ENCODE measurements around the gene RBBP5. TPM values are rescaled to one million over a fixed set of nuclear protein-coding genes. Genes with fewer than 3 reads are reported as not detected.

The RBBP5 gene
- total and polyA plus RNA-seq, 2 of the 4 experiments (the other 2 are of a cell fraction): 7.3 to 37.5 TPM

DNA sequence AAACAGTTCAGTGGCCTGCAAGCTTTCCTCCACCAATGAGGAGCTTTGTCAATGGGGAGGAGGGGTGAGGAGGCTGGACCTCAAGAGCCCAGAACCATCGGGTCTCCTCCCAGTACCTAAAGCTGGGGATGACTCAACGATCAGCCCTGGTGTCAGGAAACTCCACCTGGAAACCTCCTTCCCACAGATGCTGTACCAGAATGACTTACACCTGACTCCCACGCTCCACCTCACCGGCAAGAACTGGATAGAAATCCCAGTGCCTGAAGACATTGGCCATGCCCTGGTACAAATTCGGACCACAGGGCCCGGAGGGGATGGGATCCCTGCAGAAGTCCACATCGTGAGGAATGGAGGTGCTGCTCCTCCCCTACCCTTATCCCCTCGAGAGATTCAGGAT is 48.9 kb downstream of the RBBP5 start:
- H3K79me1 ChIP-seq (ENCODE audit: low read depth in 1 of 2, low read length in 2 of 2): no peaks in the 10 kb centered on the region
- no peak overlapping the region for H3K27ac ChIP-seq (ENCODE audit: insufficient read depth, low read length)
- H3K14ac ChIP-seq (replicated peaks; ENCODE audit: low read depth, low read length): no peak overlapping the region
- H4K91ac ChIP-seq (ENCODE audit: insufficient read depth, low read depth, low read length): no peak overlapping the region
- no peak overlapping the region for H3K4me3 ChIP-seq (ENCODE audit: insufficient read depth, low read depth, low read length)
- no peak overlapping the region for H2BK120ac ChIP-seq (ENCODE audit: low read depth, low read length)
- no peak overlapping the region for H2AK9ac ChIP-seq (replicated peaks; ENCODE audit: low read depth, low read length, poor library complexity)
- no peaks in the 10 kb centered on the region for H3K9me3 ChIP-seq (ENCODE audit: control insufficient read depth, insufficient read depth, low read length)
- no peak overlapping the region for H3K18ac ChIP-seq (ENCODE audit: low read depth, low read length)
- no TSS peak for BruUV-seq (replicated peaks)
- TF ChIP-seq, protein P1, sequence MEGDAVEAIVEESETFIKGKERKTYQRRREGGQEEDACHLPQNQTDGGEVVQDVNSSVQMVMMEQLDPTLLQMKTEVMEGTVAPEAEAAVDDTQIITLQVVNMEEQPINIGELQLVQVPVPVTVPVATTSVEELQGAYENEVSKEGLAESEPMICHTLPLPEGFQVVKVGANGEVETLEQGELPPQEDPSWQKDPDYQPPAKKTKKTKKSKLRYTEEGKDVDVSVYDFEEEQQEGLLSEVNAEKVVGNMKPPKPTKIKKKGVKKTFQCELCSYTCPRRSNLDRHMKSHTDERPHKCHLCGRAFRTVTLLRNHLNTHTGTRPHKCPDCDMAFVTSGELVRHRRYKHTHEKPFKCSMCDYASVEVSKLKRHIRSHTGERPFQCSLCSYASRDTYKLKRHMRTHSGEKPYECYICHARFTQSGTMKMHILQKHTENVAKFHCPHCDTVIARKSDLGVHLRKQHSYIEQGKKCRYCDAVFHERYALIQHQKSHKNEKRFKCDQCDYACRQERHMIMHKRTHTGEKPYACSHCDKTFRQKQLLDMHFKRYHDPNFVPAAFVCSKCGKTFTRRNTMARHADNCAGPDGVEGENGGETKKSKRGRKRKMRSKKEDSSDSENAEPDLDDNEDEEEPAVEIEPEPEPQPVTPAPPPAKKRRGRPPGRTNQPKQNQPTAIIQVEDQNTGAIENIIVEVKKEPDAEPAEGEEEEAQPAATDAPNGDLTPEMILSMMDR (conservative IDR thresholded peaks at IDR 0.05; ENCODE audit: low read depth, low read length): no peak
- TF ChIP-seq, protein P2, sequence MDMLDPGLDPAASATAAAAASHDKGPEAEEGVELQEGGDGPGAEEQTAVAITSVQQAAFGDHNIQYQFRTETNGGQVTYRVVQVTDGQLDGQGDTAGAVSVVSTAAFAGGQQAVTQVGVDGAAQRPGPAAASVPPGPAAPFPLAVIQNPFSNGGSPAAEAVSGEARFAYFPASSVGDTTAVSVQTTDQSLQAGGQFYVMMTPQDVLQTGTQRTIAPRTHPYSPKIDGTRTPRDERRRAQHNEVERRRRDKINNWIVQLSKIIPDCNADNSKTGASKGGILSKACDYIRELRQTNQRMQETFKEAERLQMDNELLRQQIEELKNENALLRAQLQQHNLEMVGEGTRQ (IDR thresholded peaks at IDR 0.05; ENCODE audit: low read depth, low read length): no peak
- TF ChIP-seq MAFK (IDR thresholded peaks at IDR 0.05; ENCODE audit: low read depth, low read length): no peak
- no peak for TF ChIP-seq MAZ (IDR thresholded peaks at IDR 0.05; ENCODE audit: borderline replicate concordance, low read depth, low read length)
- TF ChIP-seq FOS (IDR thresholded peaks at IDR 0.05; ENCODE audit: low read depth, low read length): no peak
- TF ChIP-seq CEBPB (IDR thresholded peaks at IDR 0.05; ENCODE audit: low read depth, low read length): no peak
- no peak for TF ChIP-seq NFE2L2 (IDR thresholded peaks at IDR 0.05; ENCODE audit: low read depth, low read length)
- TF ChIP-seq RFX5 (IDR thresholded peaks at IDR 0.05; ENCODE audit: low read depth, low read length): no peak
- TF ChIP-seq, protein P3, sequence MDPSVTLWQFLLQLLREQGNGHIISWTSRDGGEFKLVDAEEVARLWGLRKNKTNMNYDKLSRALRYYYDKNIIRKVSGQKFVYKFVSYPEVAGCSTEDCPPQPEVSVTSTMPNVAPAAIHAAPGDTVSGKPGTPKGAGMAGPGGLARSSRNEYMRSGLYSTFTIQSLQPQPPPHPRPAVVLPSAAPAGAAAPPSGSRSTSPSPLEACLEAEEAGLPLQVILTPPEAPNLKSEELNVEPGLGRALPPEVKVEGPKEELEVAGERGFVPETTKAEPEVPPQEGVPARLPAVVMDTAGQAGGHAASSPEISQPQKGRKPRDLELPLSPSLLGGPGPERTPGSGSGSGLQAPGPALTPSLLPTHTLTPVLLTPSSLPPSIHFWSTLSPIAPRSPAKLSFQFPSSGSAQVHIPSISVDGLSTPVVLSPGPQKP (IDR thresholded peaks at IDR 0.05; ENCODE audit: borderline replicate concordance, low read depth, low read length): no peak
- no peak for TF ChIP-seq MXI1 (IDR thresholded peaks at IDR 0.05; ENCODE audit: borderline replicate concordance, low read depth, low read length)
- TF ChIP-seq SMC3 (IDR thresholded peaks at IDR 0.05; ENCODE audit: low read depth, low read length): no peak
- TF ChIP-seq RCOR1 (IDR thresholded peaks at IDR 0.05; ENCODE audit: insufficient replicate concordance, low read length): no peak
- no peak for TF ChIP-seq RAD21 (IDR thresholded peaks at IDR 0.05; ENCODE audit: low read length)
- TF ChIP-seq BHLHE40 (IDR thresholded peaks at IDR 0.05; ENCODE audit: low read depth, low read length): no peak
- no peak for TF ChIP-seq CHD1 (IDR thresholded peaks at IDR 0.05; ENCODE audit: low read depth, low read length)
- no peak for TF ChIP-seq POLR2A (IDR thresholded peaks at IDR 0.05; ENCODE audit: low read depth, low read length)
- no peaks in the 10 kb centered on the region for H3K36me3 ChIP-seq (ENCODE audit: control insufficient read depth, insufficient read depth, low read length)
- POLR2A ChIA-PET (ENCODE audit: unreplicated experiment): no interaction called here
- H3K9ac ChIP-seq (ENCODE audit: low read depth, low read length): no peak overlapping the region
- no peak overlapping the region for H2AK5ac ChIP-seq (ENCODE audit: low read depth, low read length)
- no peak for ATAC-seq (ENCODE audit: low read depth)
- in situ Hi-C loops (cut with MboI; ENCODE audit: low sequenced_read_pairs): no loop called here
- H3K4me2 ChIP-seq (ENCODE audit: low read depth, low read length): no peak overlapping the region
- H3K23ac ChIP-seq (ENCODE audit: low read depth, low read length): no peak overlapping the region
- intact Hi-C loops (cut with micrococcal nuclease): no loop called here
- H2AFZ ChIP-seq (replicated peaks; ENCODE audit: low read length, poor library complexity): no peak overlapping the region
- CTCF ChIA-PET: interaction anchor here (0.7 kb wide), 1 partner anchor 11 kb away, joined by 3 read pairs; no protein-coding TSS in a partner anchor
- no peak overlapping the region for H3K56ac ChIP-seq (ENCODE audit: extremely low read depth, insufficient read depth, low read length)
- dilution Hi-C loops (cut with HindIII; ENCODE audit: low sequenced_read_pairs, unreplicated experiment): no loop called here
- H3K4me1 ChIP-seq (ENCODE audit: control insufficient read depth, insufficient read depth, low read length): no peaks in the 10 kb centered on the region; the same call in 1 of the 2 replicates
- H3K4ac ChIP-seq (ENCODE audit: low read depth, low read length): no peak overlapping the region
- H3K9me1 ChIP-seq (ENCODE audit: insufficient read depth, low read length): no peaks in the 10 kb centered on the region; the same call in 1 of the 2 replicates
- no peak overlapping the region for H4K8ac ChIP-seq (ENCODE audit: low read depth in 2 of 2, low read length in 2 of 2)
- DNase-seq: no peak
- no peak overlapping the region for H2BK5ac ChIP-seq (ENCODE audit: low read depth, low read length, poor library complexity, severe bottlenecking)
- peaks cover 2% of the 10 kb centered on the region for H3K27me3 ChIP-seq (ENCODE audit: control insufficient read depth, insufficient read depth, low read length)
- H2BK20ac ChIP-seq (ENCODE audit: low read depth, low read length): no peak overlapping the region
- H4K5ac ChIP-seq (ENCODE audit: low read depth, low read length): no peak overlapping the region
- no peaks in the 10 kb centered on the region for H4K20me1 ChIP-seq (ENCODE audit: insufficient read depth, low read length)
- H2BK15ac ChIP-seq (ENCODE audit: low read depth, low read length): no peak overlapping the region
- WGBS, 2 experiments (ENCODE audit: extremely low coverage in 2 of 2, insufficient read length in 1 of 2): no CpG with 5 or more reads among the region's 8 CpGs

Measured in IMR-90 (cell line).